HCT116 (cell line): Measurements from ENCODE around the gene CYB5D1. TPM values are rescaled to one million over a fixed set of nuclear protein-coding genes. Genes with fewer than 3 reads are reported as not detected.

Source experiments
- ATAC-seq: fragments of 200-7000 bp; cut with Tn5 transposase; 2 replicates; pipeline ENCODE4 v1.9.1; 2020; ENCODE audit warnings: mild to moderate bottlenecking, moderate library complexity
- BruUV-seq: library from RNA; stranded (reverse); fragments of 400-500 nt; replicated peaks from 2 replicates; lab custom pipeline; 2021; lab: Mats Ljungman, UMichigan
- CTCF ChIA-PET: fragments of 300-600 bp; sonication (Branson Sonifier 250); formaldehyde crosslinking; loops from one replicate; lab custom pipeline; 2021; ENCODE audit warnings: antibody characterized with exemption; lab: Charles Lee
- POLR2A ChIA-PET: fragments of 300-600, 350-600 bp; sonication (Branson Sonifier 250); formaldehyde crosslinking; loops from one replicate; lab custom pipeline; 2021; ENCODE audit warnings: antibody characterized with exemption; lab: Charles Lee
- RAD21 ChIA-PET, 2 experiments: fragments of 300-600 bp; sonication (Branson Sonifier 250); formaldehyde crosslinking; loops; one replicate each; lab custom pipeline; 2023; ENCODE audit warnings: low total read pairs in 2 of 2; ENCODE audit not compliant: uncharacterized antibody in 2 of 2, unreplicated experiment in 2 of 2, low non-redundant PET in 1 of 2; lab: Charles Lee
- DNase-seq: peaks from one replicate; pipeline ENCODE4 v3.0.0-alpha.2; 2010; ENCODE audit warnings: low read depth, low spot score
- H2AFZ ChIP-seq: fragments of 200-600 bp; shearing (Covaris generic), sonication (generic); 2 replicates; pipeline ENCODE4 v1.6.1; 2017; ENCODE audit warnings: low read depth, mixed run types, mixed read lengths, antibody characterized with exemption, low read length; ENCODE audit not compliant: poor library complexity, severe bottlenecking
- H3K27ac ChIP-seq: 2 replicates; pipeline ENCODE4 v1.5.1; 2012; ENCODE audit warnings: low read depth, low read length
- H3K27me3 ChIP-seq: fragments of 200-600 bp; sonication (generic); 2 replicates; pipeline ENCODE4 v1.6.1; 2016; ENCODE audit warnings: mixed run types, low read length, mixed read lengths; ENCODE audit not compliant: insufficient read depth
- H3K36me3 ChIP-seq, 2 experiments: fragments of 200-500 bp in 1 of 2; fragments of 200-600 bp in 1 of 2; sonication (Bioruptor generic) in 1 of 2; sonication (generic) in 1 of 2; 2 replicates each; pipeline versions ENCODE4 v1.5.1 to v1.6.1; 2014 to 2016; ENCODE audit warnings: low read length in 2 of 2, inconsistent platforms in 1 of 2, mixed read lengths in 1 of 2, mixed run types in 1 of 2; ENCODE audit not compliant: insufficient read depth in 2 of 2, control insufficient read depth in 1 of 2
- H3K4me1 ChIP-seq, 2 experiments: fragments of 200-600 bp in 1 of 2; sonication (generic) in 1 of 2; 2 replicates each; pipeline versions ENCODE4 v1.5.1 to v1.6.1; 2012 to 2017; ENCODE audit warnings: low read length in 2 of 2, inconsistent platforms in 1 of 2, mild to moderate bottlenecking in 1 of 2, mixed read lengths in 1 of 2, mixed run types in 1 of 2, moderate library complexity in 1 of 2; ENCODE audit not compliant: insufficient read depth in 2 of 2, control insufficient read depth in 1 of 2
- H3K4me2 ChIP-seq: fragments of 200-600 bp; sonication (generic); 2 replicates; pipeline ENCODE4 v1.6.1; 2017; ENCODE audit warnings: mixed run types, low read length, mixed read lengths
- H3K4me3 ChIP-seq, 2 experiments: fragments of 200-600 bp in 1 of 2; sonication (generic) in 1 of 2; replicated peaks in 1 of 2; 2 replicates each; pipeline ENCODE4 v1.5.1; 2011 to 2016; ENCODE audit warnings: low read length in 2 of 2, control low read depth in 1 of 2, low read depth in 1 of 2, mild to moderate bottlenecking in 1 of 2, mixed read lengths in 1 of 2, mixed run types in 1 of 2
- H3K79me2 ChIP-seq: fragments of 200-600 bp; sonication (generic); 2 replicates; pipeline ENCODE4 v1.6.1; 2017; ENCODE audit warnings: mild to moderate bottlenecking, mixed run types, low read length, moderate library complexity, mixed read lengths; ENCODE audit not compliant: insufficient read depth
- H3K9ac ChIP-seq: fragments of 200-600 bp; sonication (generic); 2 replicates; pipeline ENCODE4 v1.6.1; 2016; ENCODE audit warnings: low read length, mixed read lengths
- H3K9me2 ChIP-seq: fragments of 200-600 bp; sonication (generic), shearing (Covaris generic); 2 replicates; pipeline ENCODE4 v1.6.1; 2017; ENCODE audit warnings: mixed run types, mild to moderate bottlenecking, moderate library complexity; ENCODE audit not compliant: insufficient read depth
- H3K9me3 ChIP-seq, 2 experiments: fragments of 200-500 bp in 1 of 2; fragments of 200-600 bp in 1 of 2; sonication (Bioruptor generic) in 1 of 2; sonication (generic) in 1 of 2; 2 replicates each; pipeline ENCODE4 v1.6.1; 2014 to 2017; ENCODE audit warnings: low read length in 2 of 2, mixed read lengths in 2 of 2, inconsistent platforms in 1 of 2, low read depth in 1 of 2, mild to moderate bottlenecking in 1 of 2, mixed run types in 1 of 2, moderate library complexity in 1 of 2; ENCODE audit not compliant: control insufficient read depth in 1 of 2, insufficient read depth in 1 of 2
- H4K20me1 ChIP-seq: fragments of 200-600 bp; sonication (generic), shearing (Covaris generic); 2 replicates; pipeline ENCODE4 v1.6.1; 2017; ENCODE audit warnings: mixed run types, mild to moderate bottlenecking, moderate library complexity; ENCODE audit not compliant: insufficient read depth
- CEBPB ChIP-seq: IDR thresholded peaks from 2 replicates; pipeline ENCODE4 v1.6.1; 2012; ENCODE audit warnings: low read depth
- EZH2phosphoT487 ChIP-seq: fragments of 200-600 bp; IDR thresholded peaks from 2 replicates; pipeline ENCODE4 v1.6.1; 2018; ENCODE audit warnings: antibody characterized with exemption, borderline replicate concordance
- REST ChIP-seq: IDR thresholded peaks from 2 replicates; pipeline ENCODE4 v1.6.1; 2012; ENCODE audit warnings: low read depth
- intact Hi-C: fragments of 100-400 bp; cut with micrococcal nuclease; formaldehyde crosslinking; loops from 2 replicates; pipeline ENCODE4 v1.10.0; 2022
- total RNA-seq: library from RNA; stranded (reverse); gene quantifications from one replicate; pipeline ENCODE4 v1.2.1, GENCODE V29; 2021; ENCODE audit not compliant: unreplicated experiment
- TF ChIP-seq, protein P1 (sequence below), 3 experiments: fragments of 200-600 bp in 1 of 3; sonication (generic) in 1 of 3; IDR thresholded peaks in 2 of 3; conservative IDR thresholded peaks in 1 of 3; 2 replicates each; pipeline ENCODE4 v1.5.1; 2012 to 2017; ENCODE audit warnings: low read depth in 2 of 3, low read length in 2 of 3, antibody characterized with exemption in 1 of 3, borderline replicate concordance in 1 of 3, control low read depth in 1 of 3, mild to moderate bottlenecking in 1 of 3, mixed read lengths in 1 of 3, mixed run types in 1 of 3, moderate library complexity in 1 of 3; ENCODE audit not compliant: insufficient read depth in 1 of 3
- TF ChIP-seq, protein P2 (sequence below): IDR thresholded peaks from 2 replicates; pipeline ENCODE4 v1.6.1; 2012
- TF ChIP-seq, protein P3 (sequence below): IDR thresholded peaks from 2 replicates; pipeline ENCODE4 v1.6.1; 2012

CYB5D1 gene
- total RNA-seq, 1 experiment from 2014 or later: 21.5 TPM

GRCh38 chr17:7832431-7832830, 25.4 kb upstream of the CYB5D1 start:
- intact Hi-C loops: no loop called here
- CTCF ChIA-PET: interaction anchor here (1.2 kb wide), 1 partner anchor 8 kb away, joined by 3 read pairs; no protein-coding TSS in a partner anchor
- H3K4me2 ChIP-seq: no peak overlapping the region

More at GRCh38 chr17:7832431-7832830, 25.4 kb upstream of the CYB5D1 start:
- no TSS peak for BruUV-seq
- ChIA-PET POLR2A (no interaction called here), RAD21 (no interaction called here)
- no peaks in the 10 kb centered on the region for H3K9me3 ChIP-seq
- H2AFZ ChIP-seq: no peak overlapping the region
- TF ChIP-seq EZH2phosphoT487 (no peak), CEBPB (no peak), REST (no peak)
- TF ChIP-seq, protein P1, sequence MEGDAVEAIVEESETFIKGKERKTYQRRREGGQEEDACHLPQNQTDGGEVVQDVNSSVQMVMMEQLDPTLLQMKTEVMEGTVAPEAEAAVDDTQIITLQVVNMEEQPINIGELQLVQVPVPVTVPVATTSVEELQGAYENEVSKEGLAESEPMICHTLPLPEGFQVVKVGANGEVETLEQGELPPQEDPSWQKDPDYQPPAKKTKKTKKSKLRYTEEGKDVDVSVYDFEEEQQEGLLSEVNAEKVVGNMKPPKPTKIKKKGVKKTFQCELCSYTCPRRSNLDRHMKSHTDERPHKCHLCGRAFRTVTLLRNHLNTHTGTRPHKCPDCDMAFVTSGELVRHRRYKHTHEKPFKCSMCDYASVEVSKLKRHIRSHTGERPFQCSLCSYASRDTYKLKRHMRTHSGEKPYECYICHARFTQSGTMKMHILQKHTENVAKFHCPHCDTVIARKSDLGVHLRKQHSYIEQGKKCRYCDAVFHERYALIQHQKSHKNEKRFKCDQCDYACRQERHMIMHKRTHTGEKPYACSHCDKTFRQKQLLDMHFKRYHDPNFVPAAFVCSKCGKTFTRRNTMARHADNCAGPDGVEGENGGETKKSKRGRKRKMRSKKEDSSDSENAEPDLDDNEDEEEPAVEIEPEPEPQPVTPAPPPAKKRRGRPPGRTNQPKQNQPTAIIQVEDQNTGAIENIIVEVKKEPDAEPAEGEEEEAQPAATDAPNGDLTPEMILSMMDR (IDR thresholded peaks at IDR 0.05 in 2 of 3, conservative IDR thresholded peaks at IDR 0.05 in 1 of 3; ENCODE audit: borderline replicate concordance in 1 of 3, insufficient read depth in 1 of 3, low read depth in 2 of 3, low read length in 2 of 3): no peak
- TF ChIP-seq, protein P2, sequence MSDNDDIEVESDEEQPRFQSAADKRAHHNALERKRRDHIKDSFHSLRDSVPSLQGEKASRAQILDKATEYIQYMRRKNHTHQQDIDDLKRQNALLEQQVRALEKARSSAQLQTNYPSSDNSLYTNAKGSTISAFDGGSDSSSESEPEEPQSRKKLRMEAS: no peak
- TF ChIP-seq, protein P3, sequence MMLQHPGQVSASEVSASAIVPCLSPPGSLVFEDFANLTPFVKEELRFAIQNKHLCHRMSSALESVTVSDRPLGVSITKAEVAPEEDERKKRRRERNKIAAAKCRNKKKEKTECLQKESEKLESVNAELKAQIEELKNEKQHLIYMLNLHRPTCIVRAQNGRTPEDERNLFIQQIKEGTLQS: no peak
- H3K27me3 ChIP-seq: no peaks in the 10 kb centered on the region
- no peaks in the 10 kb centered on the region for H3K9me2 ChIP-seq
- peaks cover 9 to 38% of the 10 kb centered on the region in 2 experiments for H3K4me1 ChIP-seq
- no peak overlapping the region for H3K27ac ChIP-seq
- DNase-seq (no peak), ATAC-seq (no peak)
- peaks cover 5% of the 10 kb centered on the region; the same call in 1 of the 2 replicates for H3K79me2 ChIP-seq
- H4K20me1 ChIP-seq: no peaks in the 10 kb centered on the region
- H3K9ac ChIP-seq: no peak overlapping the region
- H3K4me3 ChIP-seq: no peak overlapping the region
- H3K36me3 ChIP-seq: no peaks in the 10 kb centered on the region
